ENCODE results near the gene KLHDC8A.
"Not testable (repeated sequence)": the region's sequence is repeated elsewhere in the genome, so short reads cannot be mapped to it uniquely, and the experiment has no call there.

KLHDC8A gene

GRCh38 chr1:205312866-205313562 is 43.7 kb downstream of the KLHDC8A start:
- H3K4me1 Mint-ChIP-seq: peaks cover 74% of the 10 kb centered on the region
- no peaks in the 10 kb centered on the region for H3K27me3 Mint-ChIP-seq
- peak overlapping the region; percentile 87 for H3K4me3 Mint-ChIP-seq
- peaks cover 22% of the 10 kb centered on the region for H3K36me3 Mint-ChIP-seq
- H3K27ac Mint-ChIP-seq: peak overlapping the region; percentile 99
- no peaks in the 10 kb centered on the region for H3K9me3 Mint-ChIP-seq
- no peak for DNase-seq (ENCODE audit: low spot score in 2 of 2)
- ATAC-seq (ENCODE audit: low read depth): no peak

- H3K36me3 Mint-ChIP-seq: peaks cover 27% of the 10 kb centered on the region
- peak overlapping the region; percentile 99 for H3K27ac Mint-ChIP-seq
- H3K4me3 Mint-ChIP-seq: peak overlapping the region; percentile 74
- peaks cover 62% of the 10 kb centered on the region for H3K4me1 Mint-ChIP-seq
- ATAC-seq (ENCODE audit: low read depth): peak; percentile 67
- H3K9me3 Mint-ChIP-seq: no peaks in the 10 kb centered on the region
- no peaks in the 10 kb centered on the region for H3K27me3 Mint-ChIP-seq
- peak; percentile 26 to 51 for DNase-seq (ENCODE audit: low spot score in 2 of 2)
Observed at GRCh38 chr1:205310976-205311704, 45.6 kb downstream of the KLHDC8A start.

- no peaks in the 10 kb centered on the region for H3K9me3 Mint-ChIP-seq
- no peak for ATAC-seq (ENCODE audit: low read depth)
- H3K4me3 Mint-ChIP-seq: no peak overlapping the region
- H3K27ac Mint-ChIP-seq: peak overlapping the region; percentile 99
- no peak for DNase-seq (ENCODE audit: low spot score in 2 of 2)
- H3K4me1 Mint-ChIP-seq: peaks cover 58% of the 10 kb centered on the region
- peaks cover 36% of the 10 kb centered on the region for H3K36me3 Mint-ChIP-seq
- no peaks in the 10 kb centered on the region for H3K27me3 Mint-ChIP-seq
Observed at GRCh38 chr1:205309741-205310140, 47.0 kb downstream of the KLHDC8A start.

GRCh38 chr1:205306929-205307566 is 49.7 kb downstream of the KLHDC8A start:
- peaks cover 41% of the 10 kb centered on the region for H3K4me1 Mint-ChIP-seq
- H3K27ac Mint-ChIP-seq: no peak overlapping the region
- ATAC-seq (ENCODE audit: low read depth): no peak
- H3K4me3 Mint-ChIP-seq: no peak overlapping the region
- peaks cover 46% of the 10 kb centered on the region for H3K36me3 Mint-ChIP-seq
- H3K9me3 Mint-ChIP-seq: no peaks in the 10 kb centered on the region
- no peaks in the 10 kb centered on the region for H3K27me3 Mint-ChIP-seq
- DNase-seq (ENCODE audit: low spot score in 2 of 2): no peak

- DNase-seq (ENCODE audit: low spot score in 2 of 2) (no peak), ATAC-seq (ENCODE audit: low read depth) (no peak)
- no peak overlapping the region for H3K4me3 Mint-ChIP-seq
- H3K36me3 Mint-ChIP-seq: peaks cover 35% of the 10 kb centered on the region
- peak overlapping the region; percentile 50 for H3K27ac Mint-ChIP-seq
- peaks cover 39% of the 10 kb centered on the region for H3K4me1 Mint-ChIP-seq
- H3K9me3 Mint-ChIP-seq: no peaks in the 10 kb centered on the region
- H3K27me3 Mint-ChIP-seq: no peaks in the 10 kb centered on the region
Observed at GRCh38 chr1:205304695-205305070, 52.0 kb downstream of the KLHDC8A start.

- Mint-ChIP-seq H3K9me3 (no peaks in the 10 kb centered on the region), H3K4me1 (peaks cover 37% of the 10 kb centered on the region), H3K27me3 (no peaks in the 10 kb centered on the region), H3K27ac (no peak overlapping the region), H3K4me3 (no peak overlapping the region), H3K36me3 (peaks cover 32% of the 10 kb centered on the region)
- ATAC-seq (ENCODE audit: low read depth) (no peak), DNase-seq (ENCODE audit: low spot score in 2 of 2) (no peak)
Observed at GRCh38 chr1:205304046-205304694, 52.6 kb downstream of the KLHDC8A start.

- ATAC-seq (ENCODE audit: low read depth): no peak
- no peak for DNase-seq (ENCODE audit: low spot score in 2 of 2)
- H3K4me3 Mint-ChIP-seq: no peak overlapping the region
- no peaks in the 10 kb centered on the region for H3K27me3 Mint-ChIP-seq
- H3K36me3 Mint-ChIP-seq: peaks cover 31% of the 10 kb centered on the region
- peaks cover 37% of the 10 kb centered on the region for H3K4me1 Mint-ChIP-seq
- no peaks in the 10 kb centered on the region for H3K9me3 Mint-ChIP-seq
- H3K27ac Mint-ChIP-seq: no peak overlapping the region
Observed at GRCh38 chr1:205303247-205303888, 53.4 kb downstream of the KLHDC8A start.

- H3K27me3 Mint-ChIP-seq: no peaks in the 10 kb centered on the region
- no peaks in the 10 kb centered on the region for H3K9me3 Mint-ChIP-seq
- H3K27ac Mint-ChIP-seq: peak overlapping the region; percentile 42
- H3K36me3 Mint-ChIP-seq: peaks cover 24% of the 10 kb centered on the region
- no peak for DNase-seq (ENCODE audit: low spot score in 2 of 2)
- no peak for ATAC-seq (ENCODE audit: low read depth)
- H3K4me1 Mint-ChIP-seq: peaks cover 42% of the 10 kb centered on the region
- no peak overlapping the region for H3K4me3 Mint-ChIP-seq
Observed at GRCh38 chr1:205301842-205302588, 54.7 kb downstream of the KLHDC8A start.

GRCh38 chr1:205301205-205301821 is 55.4 kb downstream of the KLHDC8A start:
- H3K4me1 Mint-ChIP-seq: peaks cover 40% of the 10 kb centered on the region
- ATAC-seq (ENCODE audit: low read depth) (peak; percentile 69), DNase-seq (ENCODE audit: low spot score in 2 of 2) (no peak)

GRCh38 chr1:205300149-205300548 is 56.6 kb downstream of the KLHDC8A start:
- Mint-ChIP-seq H3K27me3 (no peaks in the 10 kb centered on the region), H3K36me3 (peaks cover 17% of the 10 kb centered on the region), H3K9me3 (no peaks in the 10 kb centered on the region), H3K4me1 (peaks cover 44% of the 10 kb centered on the region), H3K27ac (no peak overlapping the region), H3K4me3 (no peak overlapping the region)
- DNase-seq (ENCODE audit: low spot score in 2 of 2): no peak
- no peak for ATAC-seq (ENCODE audit: low read depth)

More at GRCh38 chr1:205301205-205301821, 55.4 kb downstream of the KLHDC8A start:
- Mint-ChIP-seq H3K27ac (peak overlapping the region; percentile 86), H3K4me3 (peak overlapping the region; percentile 35), H3K36me3 (peaks cover 21% of the 10 kb centered on the region), H3K9me3 (no peaks in the 10 kb centered on the region), H3K27me3 (no peaks in the 10 kb centered on the region)

GRCh38 chr1:205298191-205298994 is 58.3 kb downstream of the KLHDC8A start:
- no peaks in the 10 kb centered on the region for H3K9me3 Mint-ChIP-seq
- peak overlapping the region; percentile 71 for H3K27ac Mint-ChIP-seq
- ATAC-seq (ENCODE audit: low read depth) (no peak), DNase-seq (ENCODE audit: low spot score in 2 of 2) (no peak)
- H3K4me1 Mint-ChIP-seq: peaks cover 51% of the 10 kb centered on the region
- no peak overlapping the region for H3K4me3 Mint-ChIP-seq
- no peaks in the 10 kb centered on the region for H3K27me3 Mint-ChIP-seq
- H3K36me3 Mint-ChIP-seq: peaks cover 9% of the 10 kb centered on the region

GRCh38 chr1:205297546-205298177 is 59.1 kb downstream of the KLHDC8A start:
- Mint-ChIP-seq H3K27ac (peak overlapping the region; percentile 71), H3K4me1 (peaks cover 55% of the 10 kb centered on the region)

More at GRCh38 chr1:205297546-205298177, 59.1 kb downstream of the KLHDC8A start:
- not testable (repeated sequence) for H3K27me3 Mint-ChIP-seq; H3K36me3 Mint-ChIP-seq; ATAC-seq (ENCODE audit: low read depth); DNase-seq (ENCODE audit: low spot score in 2 of 2); H3K4me3 Mint-ChIP-seq; H3K9me3 Mint-ChIP-seq

Data from memory B cell (primary cell).